GM13976 (cell line): ENCODE measurements around the gene AHDC1.
"Not testable (repeated sequence)": the region's sequence is repeated elsewhere in the genome, so short reads cannot be mapped to it uniquely, and the experiment has no call there.

ENCODE experiments used
- DNase-seq: peaks from one replicate; pipeline ENCODE4 v3.0.0; 2012; ENCODE audit warnings: low spot score
- CTCF ChIP-seq: IDR thresholded peaks from 2 replicates; pipeline ENCODE4 v1.5.1; 2012; ENCODE audit warnings: borderline replicate concordance, mild to moderate bottlenecking; ENCODE audit not compliant: insufficient read depth; ENCODE audit errors: extremely low read depth, missing control alignments, control extremely low read depth
- in situ Hi-C: fragments of 300-500 bp; cut with MboI; formaldehyde crosslinking; loops from one replicate; pipeline ENCODE4 v1.12.0; 2022; ENCODE audit warnings: low sequenced_read_pairs, mixed read lengths, inconsistent platforms; ENCODE audit not compliant: unreplicated experiment

The AHDC1 gene

GRCh38 chr1:27632387-27633297 is 28.7 kb upstream of the AHDC1 start:
- DNase-seq: peak; percentile 71
- in situ Hi-C loops: no loop called here
- TF ChIP-seq CTCF: no peak

- no peak for TF ChIP-seq CTCF
- DNase-seq: peak; percentile 52
- in situ Hi-C loops: no loop called here
These were observed 27.0 kb upstream of the AHDC1 start for GRCh38 chr1:27630859-27631491.

GRCh38 chr1:27628712-27629111 is 24.8 kb upstream of the AHDC1 start:
- TF ChIP-seq CTCF: no peak
- in situ Hi-C loops: no loop called here
- DNase-seq: no peak

GRCh38 chr1:27627733-27628132 is 23.8 kb upstream of the AHDC1 start:
- DNase-seq, in situ Hi-C loops: not testable (repeated sequence)

- DNase-seq: no peak
- in situ Hi-C loops: no loop called here
- TF ChIP-seq CTCF: no peak
These were observed 23.1 kb upstream of the AHDC1 start for GRCh38 chr1:27627061-27627460.

- DNase-seq: peak; percentile 41
- in situ Hi-C loops: no loop called here
- TF ChIP-seq CTCF: no peak
These were observed 22.3 kb upstream of the AHDC1 start for GRCh38 chr1:27626031-27626935.
